Keratinocyte (primary cell): ENCODE data around the gene MAPK14. TPM values are rescaled to one million over a fixed set of nuclear protein-coding genes. Genes with fewer than 3 reads are reported as not detected.

Experiments
- DNase-seq: peaks from one replicate; pipeline ENCODE4 v3.0.0-alpha.2; 2011; ENCODE audit warnings: low read depth, missing footprints, low spot score
- FAIRE-seq: peaks from 2 replicates; lab custom pipeline; 2011; peaks lifted over from hg19 to GRCh38; lab: Jason Lieb, UNC
- H2AFZ ChIP-seq: 2 replicates; pipeline ENCODE4 v1.6.0; 2012; ENCODE audit warnings: low read length, control low read depth, inconsistent platforms; ENCODE audit not compliant: control insufficient read depth
- H3K27ac ChIP-seq: 2 replicates; pipeline ENCODE4 v1.5.1; 2011; ENCODE audit warnings: low read length; ENCODE audit not compliant: control insufficient read depth, insufficient read depth
- H3K27me3 ChIP-seq: 3 replicates; pipeline ENCODE4 v1.6.0; 2011; ENCODE audit warnings: low read length; ENCODE audit not compliant: control insufficient read depth, insufficient read depth; ENCODE audit errors: extremely low read depth
- H3K36me3 ChIP-seq, 2 experiments: 2 replicates in 1 of 2; 3 replicates in 1 of 2; pipeline ENCODE4 v1.5.1; 2011; ENCODE audit warnings: low read length in 2 of 2, mild to moderate bottlenecking in 1 of 2; ENCODE audit not compliant: control insufficient read depth in 2 of 2, insufficient read depth in 2 of 2; ENCODE audit errors: extremely low read depth in 1 of 2
- H3K4me1 ChIP-seq: 3 replicates; pipeline ENCODE4 v1.5.1; 2011; ENCODE audit warnings: low read length; ENCODE audit not compliant: control insufficient read depth, insufficient read depth; ENCODE audit errors: extremely low read depth
- H3K4me2 ChIP-seq: 3 replicates; pipeline ENCODE4 v1.6.0; 2011; ENCODE audit warnings: low read depth, low read length; ENCODE audit not compliant: control insufficient read depth, insufficient read depth; ENCODE audit errors: extremely low read depth
- H3K4me3 ChIP-seq, 3 experiments: fragments of 200-600 bp in 1 of 3; sonication (generic) in 1 of 3; 2 replicates in 2 of 3; 3 replicates in 1 of 3; pipeline ENCODE4 v1.5.1; 2011 to 2016; ENCODE audit warnings: low read length in 3 of 3, mild to moderate bottlenecking in 3 of 3, control low read depth in 2 of 3, inconsistent platforms in 1 of 3, low read depth in 1 of 3, mixed read lengths in 1 of 3, mixed run types in 1 of 3, moderate library complexity in 1 of 3; ENCODE audit not compliant: control insufficient read depth in 2 of 3, insufficient read depth in 2 of 3; ENCODE audit errors: extremely low read depth in 1 of 3
- H3K79me2 ChIP-seq: 2 replicates; pipeline ENCODE4 v1.6.0; 2012; ENCODE audit warnings: low read length; ENCODE audit not compliant: control insufficient read depth, insufficient read depth
- H3K9ac ChIP-seq: 3 replicates; pipeline ENCODE4 v1.6.0; 2011; ENCODE audit warnings: low read length; ENCODE audit not compliant: control insufficient read depth, insufficient read depth; ENCODE audit errors: extremely low read depth
- H3K9me1 ChIP-seq: 3 replicates; pipeline ENCODE4 v1.6.0; 2011; ENCODE audit warnings: low read length; ENCODE audit not compliant: control insufficient read depth, insufficient read depth; ENCODE audit errors: extremely low read depth
- H3K9me3 ChIP-seq: 2 replicates; pipeline ENCODE4 v1.5.1; 2012; ENCODE audit warnings: low read depth, low read length; ENCODE audit not compliant: control insufficient read depth
- H4K20me1 ChIP-seq: 3 replicates; pipeline ENCODE4 v1.6.0; 2011; ENCODE audit warnings: low read length; ENCODE audit not compliant: control insufficient read depth, insufficient read depth; ENCODE audit errors: extremely low read depth
- EZH2 ChIP-seq: IDR thresholded peaks from one replicate; pipeline ENCODE4 v1.6.1; 2012; ENCODE audit warnings: inconsistent platforms, mild to moderate bottlenecking, low read length, moderate library complexity
- dilution Hi-C: fragments of 300-500 bp; cut with MboI; formaldehyde crosslinking; loops from one replicate; pipeline ENCODE4 v1.7.0; 2020; ENCODE audit warnings: low sequenced_read_pairs; ENCODE audit not compliant: extremely low pct_ligation_motif_present
- polyA plus RNA-seq, 5 experiments: library from polyadenylated mRNA; depleted of rRNA in 3 of 5; stranded (reverse) in 3 of 5; stranded (forward) in 1 of 5; unstranded in 1 of 5; fragments of >200 nt; gene quantifications; 1 replicate in 1 of 5; 2 replicates in 3 of 5; 3 replicates in 1 of 5; pipeline versions ENCODE4 v1.2.1 to v1.2.3, GENCODE V29; 2011 to 2012; ENCODE audit warnings: missing spikeins in 2 of 5, low read depth in 1 of 5, low replicate concordance in 1 of 5
- TF ChIP-seq, protein P1 (sequence below), 3 experiments: IDR thresholded peaks in 1 of 3; conservative IDR thresholded peaks in 1 of 3; optimal IDR thresholded peaks in 1 of 3; 2 replicates in 2 of 3; 3 replicates in 1 of 3; pipeline versions ENCODE3 to v1.5.1; 2011; ENCODE audit warnings: low read length in 3 of 3, mild to moderate bottlenecking in 3 of 3, moderate library complexity in 2 of 3, control low read depth in 1 of 3, inconsistent platforms in 1 of 3; ENCODE audit not compliant: insufficient read depth in 2 of 3; ENCODE audit errors: extremely low read depth in 1 of 3

The MAPK14 gene
- polyA plus RNA-seq, 1 donor (not counting 4 experiments of a cell fraction or from before 2014, with no cell fraction given): 52.4 TPM

DNA sequence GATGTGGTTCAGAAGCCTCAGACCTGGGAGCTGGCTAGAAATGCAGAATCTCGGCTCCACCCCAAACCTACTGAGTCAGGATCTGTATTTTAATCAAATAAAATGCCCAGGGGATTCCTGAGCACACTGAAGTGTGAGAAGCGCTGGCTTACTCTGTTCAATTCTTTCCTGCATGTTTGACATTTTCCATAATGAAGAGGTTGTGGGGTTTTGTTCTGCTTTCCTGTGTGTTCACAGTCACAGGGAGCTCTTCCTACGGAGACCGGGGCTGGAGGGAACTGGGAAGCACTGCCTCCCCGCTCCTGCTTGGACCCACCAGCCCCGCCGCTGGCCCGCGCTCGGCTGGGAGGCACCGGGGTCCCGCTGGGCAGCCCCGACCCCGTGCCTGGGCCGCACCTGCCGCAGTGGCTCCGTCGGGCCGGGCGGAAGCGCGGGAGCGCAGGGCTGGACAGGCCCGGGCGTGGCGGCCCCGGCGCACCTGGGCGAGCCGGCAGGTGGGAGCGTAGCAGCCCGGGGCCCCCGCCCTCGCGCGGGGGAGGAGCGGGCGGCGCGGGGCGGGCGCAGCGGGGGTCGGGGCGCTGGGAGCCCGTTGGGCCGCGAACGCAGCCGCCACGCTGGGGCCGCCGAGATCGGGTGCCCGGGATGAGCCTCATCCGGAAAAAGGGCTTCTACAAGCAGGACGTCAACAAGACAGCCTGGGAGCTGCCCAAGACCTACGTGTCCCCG is 102.5 kb downstream of the MAPK14 start, which contains the start of gene MAPK13:
Gene MAPK13 (plus strand): TSS at position 573 of the 726 bp plus-strand sequence. CDS start 70 bp downstream, at position 643.
- Histone ChIP-seq H3K9me3 (no peaks in the 10 kb centered on the region), H4K20me1 (no peaks in the 10 kb centered on the region), H3K9ac (peak within 1 kb of the TSS; percentile 73), H3K27me3 (no peaks in the 10 kb centered on the region), H3K79me2 (peaks cover 2% of the 10 kb centered on the region), H3K36me3 (peaks cover 0 to 3% of the 10 kb centered on the region in 2 experiments), H3K4me3 (peak within 1 kb of the TSS; percentile 47 to 69 (median 67)), H3K4me1 (peaks cover 30% of the 10 kb centered on the region), H2AFZ (peak within 1 kb of the TSS; percentile 96), H3K9me1 (no peaks in the 10 kb centered on the region), H3K4me2 (peak within 1 kb of the TSS; percentile 92), H3K27ac (peak within 1 kb of the TSS; percentile 43)
- TF ChIP-seq EZH2: no peak
- TF ChIP-seq, protein P1, sequence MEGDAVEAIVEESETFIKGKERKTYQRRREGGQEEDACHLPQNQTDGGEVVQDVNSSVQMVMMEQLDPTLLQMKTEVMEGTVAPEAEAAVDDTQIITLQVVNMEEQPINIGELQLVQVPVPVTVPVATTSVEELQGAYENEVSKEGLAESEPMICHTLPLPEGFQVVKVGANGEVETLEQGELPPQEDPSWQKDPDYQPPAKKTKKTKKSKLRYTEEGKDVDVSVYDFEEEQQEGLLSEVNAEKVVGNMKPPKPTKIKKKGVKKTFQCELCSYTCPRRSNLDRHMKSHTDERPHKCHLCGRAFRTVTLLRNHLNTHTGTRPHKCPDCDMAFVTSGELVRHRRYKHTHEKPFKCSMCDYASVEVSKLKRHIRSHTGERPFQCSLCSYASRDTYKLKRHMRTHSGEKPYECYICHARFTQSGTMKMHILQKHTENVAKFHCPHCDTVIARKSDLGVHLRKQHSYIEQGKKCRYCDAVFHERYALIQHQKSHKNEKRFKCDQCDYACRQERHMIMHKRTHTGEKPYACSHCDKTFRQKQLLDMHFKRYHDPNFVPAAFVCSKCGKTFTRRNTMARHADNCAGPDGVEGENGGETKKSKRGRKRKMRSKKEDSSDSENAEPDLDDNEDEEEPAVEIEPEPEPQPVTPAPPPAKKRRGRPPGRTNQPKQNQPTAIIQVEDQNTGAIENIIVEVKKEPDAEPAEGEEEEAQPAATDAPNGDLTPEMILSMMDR (optimal IDR thresholded peaks at IDR 0.05 in 1 of 3, IDR thresholded peaks at IDR 0.05 in 1 of 3, conservative IDR thresholded peaks at IDR 0.05 in 1 of 3; ENCODE audit: extremely low read depth in 1 of 3, insufficient read depth in 2 of 3, low read length in 3 of 3): no peak
- dilution Hi-C loops: no loop called here
- DNase-seq (no peak), FAIRE-seq (no peak)

DNA sequence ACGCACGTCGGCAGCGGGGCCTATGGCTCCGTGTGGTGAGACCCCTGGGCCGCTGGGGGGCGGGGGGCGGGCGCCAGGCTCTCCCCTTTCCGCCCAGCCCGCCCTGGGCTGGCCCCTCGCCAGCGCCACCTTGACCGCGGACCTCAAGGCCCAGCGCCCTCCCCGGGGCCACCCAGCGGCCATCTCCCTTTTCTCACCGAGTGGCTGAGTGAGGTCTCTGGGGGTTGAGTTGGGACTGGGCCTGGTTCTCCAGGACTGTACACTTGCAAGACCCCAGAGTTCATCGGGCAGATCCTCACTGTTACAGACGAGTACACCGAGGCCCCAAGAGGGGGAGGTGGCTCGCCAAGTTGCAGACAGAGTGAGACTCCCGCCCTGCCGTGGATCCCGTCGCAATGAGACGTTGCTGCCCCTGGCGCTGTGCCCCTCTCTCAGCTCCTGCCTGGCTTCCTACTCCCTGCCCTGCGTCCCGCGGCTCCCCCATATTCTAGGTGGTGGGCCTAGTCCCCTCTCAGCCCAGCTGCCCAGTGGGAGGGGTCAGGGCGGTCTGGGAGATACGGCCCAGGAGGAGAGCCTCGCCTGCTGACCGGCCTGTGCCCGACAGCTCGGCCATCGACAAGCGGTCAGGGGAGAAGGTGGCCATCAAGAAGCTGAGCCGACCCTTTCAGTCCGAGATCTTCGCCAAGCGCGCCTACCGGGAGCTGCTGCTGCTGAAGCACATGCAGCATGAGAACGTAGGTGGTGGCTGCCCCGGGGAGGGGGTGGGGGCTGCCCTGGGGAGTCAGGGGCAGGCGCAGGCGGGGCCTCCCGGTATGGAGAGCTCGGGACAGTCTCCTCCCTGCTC is 103.3 kb downstream of the MAPK14 start:
- Histone ChIP-seq H3K36me3 (peaks cover 0 to 6% of the 10 kb centered on the region in 2 experiments), H3K9ac (peak overlapping the region; percentile 73), H3K4me1 (peaks cover 30% of the 10 kb centered on the region), H3K4me3 (peak overlapping the region; percentile 47 to 69 (median 67)), H4K20me1 (no peaks in the 10 kb centered on the region), H3K4me2 (peak overlapping the region; percentile 92), H3K79me2 (peaks cover 2% of the 10 kb centered on the region), H3K9me1 (no peaks in the 10 kb centered on the region), H3K27ac (peak overlapping the region; percentile 43), H2AFZ (peak overlapping the region; percentile 96), H3K27me3 (no peaks in the 10 kb centered on the region), H3K9me3 (no peaks in the 10 kb centered on the region)
- TF ChIP-seq EZH2: no peak
- TF ChIP-seq, protein P1 (optimal IDR thresholded peaks at IDR 0.05 in 1 of 3, IDR thresholded peaks at IDR 0.05 in 1 of 3, conservative IDR thresholded peaks at IDR 0.05 in 1 of 3; ENCODE audit: extremely low read depth in 1 of 3, insufficient read depth in 2 of 3, low read length in 3 of 3): no peak
- dilution Hi-C loops: no loop called here
- DNase-seq (no peak), FAIRE-seq (no peak)
